Panc1 (cell line): ENCODE measurements around the gene LY86.

Source experiments
- POLR2AphosphoS5 ChIP-seq: IDR thresholded peaks from 2 replicates; pipeline ENCODE4 v1.6.1; 2012; ENCODE audit warnings: mild to moderate bottlenecking, low read depth, low read length, moderate library complexity
- SIN3A ChIP-seq: IDR thresholded peaks from 2 replicates; pipeline ENCODE4 v1.6.1; 2012; ENCODE audit warnings: low read depth, mild to moderate bottlenecking, low read length, moderate library complexity, borderline replicate concordance; ENCODE audit not compliant: insufficient read depth
- TCF7L2 ChIP-seq: IDR thresholded peaks from 2 replicates; pipeline ENCODE4 v1.6.1; 2011; ENCODE audit warnings: mild to moderate bottlenecking, low read depth, low read length, inconsistent platforms
- TF ChIP-seq, protein P1 (sequence below): fragments of 450-650 bp; IDR thresholded peaks from 2 replicates; pipeline ENCODE4 v1.5.1; 2017; ENCODE audit warnings: mild to moderate bottlenecking
- TF ChIP-seq, protein P2 (sequence below), 2 experiments: IDR thresholded peaks; 2 replicates each; pipeline ENCODE4 v1.6.1; 2011 to 2012; ENCODE audit warnings: low read depth in 2 of 2, control low read depth in 1 of 2, low read length in 1 of 2, mild to moderate bottlenecking in 1 of 2, moderate library complexity in 1 of 2; ENCODE audit not compliant: insufficient read depth in 1 of 2

DNA sequence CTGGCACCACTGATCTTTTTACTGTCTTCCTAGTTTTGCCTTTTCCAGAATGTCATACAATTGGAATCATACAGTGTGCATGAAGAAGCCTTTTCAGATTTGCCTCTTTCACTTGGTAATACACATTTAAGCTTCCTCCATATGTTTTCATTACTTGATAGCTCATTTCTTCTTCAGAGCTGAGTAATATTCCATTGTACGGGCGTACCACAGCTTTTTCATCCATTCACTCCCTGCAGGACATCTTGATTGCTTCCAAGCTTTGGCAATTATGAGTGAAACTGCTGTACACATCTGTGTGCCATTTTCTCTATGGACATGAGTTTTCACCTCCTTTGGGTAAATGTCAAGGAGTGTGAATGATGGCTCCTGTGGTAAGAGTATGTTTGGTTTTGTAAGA lies 46.2 kb upstream of the LY86 start:
- TF ChIP-seq, protein P1, sequence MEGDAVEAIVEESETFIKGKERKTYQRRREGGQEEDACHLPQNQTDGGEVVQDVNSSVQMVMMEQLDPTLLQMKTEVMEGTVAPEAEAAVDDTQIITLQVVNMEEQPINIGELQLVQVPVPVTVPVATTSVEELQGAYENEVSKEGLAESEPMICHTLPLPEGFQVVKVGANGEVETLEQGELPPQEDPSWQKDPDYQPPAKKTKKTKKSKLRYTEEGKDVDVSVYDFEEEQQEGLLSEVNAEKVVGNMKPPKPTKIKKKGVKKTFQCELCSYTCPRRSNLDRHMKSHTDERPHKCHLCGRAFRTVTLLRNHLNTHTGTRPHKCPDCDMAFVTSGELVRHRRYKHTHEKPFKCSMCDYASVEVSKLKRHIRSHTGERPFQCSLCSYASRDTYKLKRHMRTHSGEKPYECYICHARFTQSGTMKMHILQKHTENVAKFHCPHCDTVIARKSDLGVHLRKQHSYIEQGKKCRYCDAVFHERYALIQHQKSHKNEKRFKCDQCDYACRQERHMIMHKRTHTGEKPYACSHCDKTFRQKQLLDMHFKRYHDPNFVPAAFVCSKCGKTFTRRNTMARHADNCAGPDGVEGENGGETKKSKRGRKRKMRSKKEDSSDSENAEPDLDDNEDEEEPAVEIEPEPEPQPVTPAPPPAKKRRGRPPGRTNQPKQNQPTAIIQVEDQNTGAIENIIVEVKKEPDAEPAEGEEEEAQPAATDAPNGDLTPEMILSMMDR: no peak
- TF ChIP-seq TCF7L2 (no peak), POLR2AphosphoS5 (no peak), SIN3A (no peak)
- TF ChIP-seq, protein P2, sequence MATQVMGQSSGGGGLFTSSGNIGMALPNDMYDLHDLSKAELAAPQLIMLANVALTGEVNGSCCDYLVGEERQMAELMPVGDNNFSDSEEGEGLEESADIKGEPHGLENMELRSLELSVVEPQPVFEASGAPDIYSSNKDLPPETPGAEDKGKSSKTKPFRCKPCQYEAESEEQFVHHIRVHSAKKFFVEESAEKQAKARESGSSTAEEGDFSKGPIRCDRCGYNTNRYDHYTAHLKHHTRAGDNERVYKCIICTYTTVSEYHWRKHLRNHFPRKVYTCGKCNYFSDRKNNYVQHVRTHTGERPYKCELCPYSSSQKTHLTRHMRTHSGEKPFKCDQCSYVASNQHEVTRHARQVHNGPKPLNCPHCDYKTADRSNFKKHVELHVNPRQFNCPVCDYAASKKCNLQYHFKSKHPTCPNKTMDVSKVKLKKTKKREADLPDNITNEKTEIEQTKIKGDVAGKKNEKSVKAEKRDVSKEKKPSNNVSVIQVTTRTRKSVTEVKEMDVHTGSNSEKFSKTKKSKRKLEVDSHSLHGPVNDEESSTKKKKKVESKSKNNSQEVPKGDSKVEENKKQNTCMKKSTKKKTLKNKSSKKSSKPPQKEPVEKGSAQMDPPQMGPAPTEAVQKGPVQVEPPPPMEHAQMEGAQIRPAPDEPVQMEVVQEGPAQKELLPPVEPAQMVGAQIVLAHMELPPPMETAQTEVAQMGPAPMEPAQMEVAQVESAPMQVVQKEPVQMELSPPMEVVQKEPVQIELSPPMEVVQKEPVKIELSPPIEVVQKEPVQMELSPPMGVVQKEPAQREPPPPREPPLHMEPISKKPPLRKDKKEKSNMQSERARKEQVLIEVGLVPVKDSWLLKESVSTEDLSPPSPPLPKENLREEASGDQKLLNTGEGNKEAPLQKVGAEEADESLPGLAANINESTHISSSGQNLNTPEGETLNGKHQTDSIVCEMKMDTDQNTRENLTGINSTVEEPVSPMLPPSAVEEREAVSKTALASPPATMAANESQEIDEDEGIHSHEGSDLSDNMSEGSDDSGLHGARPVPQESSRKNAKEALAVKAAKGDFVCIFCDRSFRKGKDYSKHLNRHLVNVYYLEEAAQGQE (IDR thresholded peaks at IDR 0.05; ENCODE audit: insufficient read depth in 1 of 2, low read depth in 2 of 2, low read length in 1 of 2): no peak
